HG03196 (cell line): Measurements from ENCODE around the gene KIF3A.

Experiments
- ATAC-seq: cut with Tn5 transposase; IDR thresholded peaks from one replicate; pipeline ENCODE4 v1.9.1; 2021; ENCODE audit not compliant: unreplicated experiment

The KIF3A gene

DNA sequence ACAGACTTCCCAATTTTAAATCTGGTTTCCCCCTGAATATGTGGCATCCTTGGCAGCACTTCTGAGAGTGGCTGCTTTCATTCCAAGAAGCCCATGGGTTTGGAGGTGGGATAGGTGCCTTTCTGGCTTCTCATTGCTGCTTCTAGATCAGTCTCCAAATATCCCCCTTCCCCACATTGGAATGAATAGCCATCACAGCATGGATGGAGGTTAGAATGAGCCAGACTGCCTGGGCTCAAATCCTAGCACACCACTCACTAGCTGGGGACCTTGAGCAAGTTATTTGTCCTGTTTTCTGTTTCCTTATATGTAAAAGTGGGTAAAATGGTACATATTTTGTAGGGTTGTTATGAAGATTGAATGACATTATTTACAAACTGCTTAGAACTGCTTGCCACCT, 93.2 kb downstream of the KIF3A start:
- no peak for ATAC-seq
